Anterior cingulate cortex (tissue), 58 donors: ENCODE measurements around the gene TPSB2.
"Not testable (repeated sequence)": the region's sequence is repeated elsewhere in the genome, so short reads cannot be mapped to it uniquely, and the experiment has no call there.

Experiments
- DNase-seq, 58 donors: peaks; one replicate each; lab custom pipeline; 2025; lab: John Stamatoyannopoulos, UW

The TPSB2 gene

DNA sequence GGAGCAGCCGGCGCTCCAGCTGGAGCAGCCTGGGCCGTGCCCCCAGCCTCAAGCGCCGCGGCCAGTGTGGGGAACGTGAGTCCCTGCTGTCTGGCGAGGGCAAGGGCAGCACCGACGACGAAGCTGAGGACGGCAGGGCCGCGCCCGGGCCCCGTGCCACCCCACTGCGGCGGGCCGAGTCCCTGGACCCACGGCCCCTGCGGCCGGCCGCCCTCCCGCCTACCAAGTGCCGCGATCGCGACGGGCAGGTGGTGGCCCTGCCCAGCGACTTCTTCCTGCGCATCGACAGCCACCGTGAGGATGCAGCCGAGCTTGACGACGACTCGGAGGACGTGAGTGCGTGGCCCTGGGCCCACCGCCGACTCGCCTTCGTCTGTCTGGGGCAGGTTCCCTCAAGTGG, 20.9 kb downstream of the TPSB2 start:
- no peak for DNase-seq

DNA sequence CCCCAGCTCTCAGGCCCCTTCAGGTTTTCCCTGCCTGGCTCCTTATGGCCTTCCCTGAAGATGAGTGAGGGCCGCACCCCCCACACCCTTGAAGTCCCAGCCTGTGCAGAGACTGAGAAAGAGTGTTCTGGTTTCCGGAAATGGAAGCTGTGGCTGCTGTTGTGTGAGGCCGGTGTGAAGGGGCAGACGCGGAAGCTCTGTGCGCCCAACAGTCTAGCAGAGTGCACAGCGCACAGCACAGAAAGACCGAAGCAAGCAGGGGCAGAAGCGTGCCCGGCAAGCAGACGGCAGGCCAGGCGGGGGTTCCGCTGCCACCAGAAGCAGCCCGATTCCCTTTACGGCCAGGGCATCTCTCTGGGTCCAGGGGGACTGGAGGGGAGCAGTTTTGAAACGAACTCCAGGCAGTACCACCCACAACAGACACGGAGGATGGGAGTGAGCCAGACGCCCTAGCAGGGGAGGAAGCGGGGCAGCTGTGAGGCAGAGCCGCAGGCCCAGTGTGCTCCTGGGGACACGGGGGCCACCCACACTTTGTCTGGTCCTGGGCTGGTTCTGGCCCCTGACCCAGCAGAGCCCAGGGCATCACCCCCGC, 21.6 kb downstream of the TPSB2 start:
- no peak for DNase-seq

DNA sequence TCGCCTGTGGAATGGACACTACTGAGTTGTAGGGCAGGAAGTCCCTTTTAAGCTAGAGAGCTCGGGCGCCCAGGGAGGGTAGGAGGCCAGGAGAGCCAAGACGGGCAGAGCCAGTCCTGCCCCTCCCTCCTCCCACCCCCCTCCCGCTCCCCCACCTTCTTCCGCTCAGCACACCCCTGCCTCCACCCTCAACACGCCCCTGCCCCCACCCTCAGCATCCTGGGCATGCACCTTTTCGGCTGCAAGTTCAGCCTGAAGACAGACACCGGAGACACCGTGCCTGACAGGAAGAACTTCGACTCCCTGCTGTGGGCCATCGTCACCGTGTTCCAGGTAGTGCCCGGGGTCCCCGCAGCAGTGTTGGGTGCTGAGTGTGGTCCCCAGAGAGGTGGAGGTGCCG, 23.2 kb downstream of the TPSB2 start:
- no peak for DNase-seq

DNA sequence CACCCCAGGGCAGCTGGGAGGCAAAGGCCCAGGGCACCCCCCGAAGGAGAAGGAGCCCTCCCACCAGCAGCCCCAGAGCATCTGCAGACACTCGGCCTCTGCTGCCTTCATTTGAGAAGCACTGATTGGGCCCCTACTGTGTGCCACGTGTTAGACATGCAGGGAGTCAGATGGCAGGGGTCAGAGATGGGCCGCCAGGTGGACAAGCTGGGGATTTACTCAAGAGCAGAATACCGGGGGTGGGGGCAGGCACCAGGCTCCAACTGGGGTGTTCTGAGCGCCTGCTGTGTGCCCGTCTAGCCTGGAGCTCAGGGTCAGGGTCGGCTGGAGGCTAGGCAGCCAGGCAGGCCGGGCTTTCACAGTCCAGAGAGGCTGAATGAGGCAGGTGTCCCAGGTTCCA, 23.7 kb downstream of the TPSB2 start:
- DNase-seq, result no peak

GRCh38 chr16:1204933-1205332, 25.1 kb downstream of the TPSB2 start:
- no peak for DNase-seq

DNA sequence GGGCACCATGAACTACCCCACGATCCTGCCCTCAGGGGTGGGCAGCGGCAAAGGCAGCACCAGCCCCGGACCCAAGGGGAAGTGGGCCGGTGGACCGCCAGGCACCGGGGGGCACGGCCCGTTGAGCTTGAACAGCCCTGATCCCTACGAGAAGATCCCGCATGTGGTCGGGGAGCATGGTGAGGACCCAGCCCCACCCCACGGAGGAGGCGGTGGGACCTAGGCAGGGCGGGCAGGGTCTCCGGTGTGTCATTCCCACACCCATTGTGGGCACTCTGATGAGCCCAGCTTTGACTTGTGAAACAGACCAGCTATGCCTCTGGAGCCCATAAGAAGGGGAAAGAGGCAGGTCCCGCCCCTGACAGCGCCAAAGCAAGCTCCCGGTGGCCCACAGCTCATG, 27.7 kb downstream of the TPSB2 start:
- no peak for DNase-seq

- no peak for DNase-seq
Measured at GRCh38 chr16:1201444-1201843, 28.5 kb downstream of the TPSB2 start.

GRCh38 chr16:1200014-1200627, 29.9 kb downstream of the TPSB2 start:
- DNase-seq, result no peak

- DNase-seq, result no peak
Measured at GRCh38 chr16:1199347-1200013, 30.5 kb downstream of the TPSB2 start.

DNA sequence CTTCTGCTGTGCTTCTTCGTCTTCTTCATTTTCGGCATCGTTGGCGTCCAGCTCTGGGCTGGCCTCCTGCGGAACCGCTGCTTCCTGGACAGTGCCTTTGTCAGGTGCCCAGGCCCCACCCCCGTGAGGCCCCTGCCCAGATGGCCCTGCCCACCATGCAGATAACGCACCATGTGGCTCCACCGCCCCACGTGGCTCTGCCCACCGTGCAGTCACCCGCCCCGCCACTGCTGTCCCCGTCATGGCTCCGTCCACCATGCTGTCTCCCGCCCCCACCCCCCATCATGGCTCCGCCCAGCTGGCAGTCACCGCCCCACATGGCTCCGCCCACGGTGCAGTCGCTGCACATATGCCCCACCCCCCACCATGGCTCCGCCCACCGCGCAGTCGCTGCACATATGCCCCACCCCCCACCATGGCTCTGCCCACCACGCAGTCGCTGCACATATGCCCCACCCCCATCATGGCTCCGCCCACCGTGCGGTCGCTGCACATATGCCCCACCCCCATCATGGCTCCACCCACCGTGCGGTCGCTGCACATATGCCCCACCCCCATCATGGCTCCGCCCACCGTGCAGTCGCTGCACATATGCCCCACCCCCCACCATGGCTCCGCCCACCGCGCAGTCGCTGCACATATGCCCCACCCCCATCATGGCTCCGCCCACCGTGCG, 31.2 kb downstream of the TPSB2 start:
- DNase-seq, result not testable (repeated sequence)

DNA sequence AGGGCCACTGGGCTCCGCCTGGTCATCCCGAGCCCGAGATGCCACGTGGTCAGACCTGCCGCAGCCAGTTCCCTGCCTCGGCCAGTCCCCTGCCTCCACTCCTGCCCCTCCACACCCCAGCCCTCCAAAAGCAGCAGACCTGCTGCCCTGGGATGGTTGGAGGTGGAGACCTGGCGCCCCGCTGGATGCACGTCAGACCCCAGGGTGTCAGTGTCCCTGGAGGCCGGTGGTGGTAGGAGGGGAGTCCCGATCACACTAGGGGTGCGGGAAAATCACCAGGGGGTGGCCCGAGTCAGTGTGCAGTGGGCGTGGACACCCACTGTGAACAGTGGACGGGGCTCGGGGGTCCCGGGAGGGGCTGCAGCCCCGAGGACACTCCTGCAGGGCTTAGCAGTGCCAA, 31.8 kb downstream of the TPSB2 start:
- no peak for DNase-seq

DNA sequence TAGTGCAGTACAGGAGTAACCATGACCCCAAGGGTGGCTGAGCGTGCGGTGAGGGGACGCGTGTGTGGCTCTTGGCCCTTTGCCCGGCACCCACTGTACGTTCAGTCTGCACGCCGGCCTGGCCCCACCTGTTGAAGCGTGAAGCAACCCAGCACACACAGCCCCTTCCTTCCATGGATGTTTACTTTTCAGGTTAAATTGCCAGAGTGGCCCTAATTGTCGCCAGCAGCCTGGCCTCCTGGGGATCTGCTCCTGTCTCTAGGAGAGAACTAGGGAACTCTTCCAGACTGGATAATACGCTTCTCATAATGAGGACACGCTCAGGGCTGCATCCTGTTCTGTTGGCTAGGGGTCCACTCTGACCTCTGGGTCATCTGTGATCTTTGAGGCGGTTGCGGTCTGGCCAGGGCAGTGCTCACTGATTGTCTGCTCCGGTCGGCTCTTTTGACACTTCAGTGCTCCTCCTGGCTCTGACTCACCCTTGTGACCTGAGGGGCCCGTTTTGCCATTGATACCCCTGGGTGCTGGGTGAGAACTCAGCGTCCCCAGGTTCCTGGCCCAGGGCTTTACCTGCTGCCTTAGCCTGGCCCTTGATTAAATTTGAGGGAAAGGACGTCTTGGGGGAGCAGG, 32.6 kb downstream of the TPSB2 start:
- DNase-seq, result no peak

DNA sequence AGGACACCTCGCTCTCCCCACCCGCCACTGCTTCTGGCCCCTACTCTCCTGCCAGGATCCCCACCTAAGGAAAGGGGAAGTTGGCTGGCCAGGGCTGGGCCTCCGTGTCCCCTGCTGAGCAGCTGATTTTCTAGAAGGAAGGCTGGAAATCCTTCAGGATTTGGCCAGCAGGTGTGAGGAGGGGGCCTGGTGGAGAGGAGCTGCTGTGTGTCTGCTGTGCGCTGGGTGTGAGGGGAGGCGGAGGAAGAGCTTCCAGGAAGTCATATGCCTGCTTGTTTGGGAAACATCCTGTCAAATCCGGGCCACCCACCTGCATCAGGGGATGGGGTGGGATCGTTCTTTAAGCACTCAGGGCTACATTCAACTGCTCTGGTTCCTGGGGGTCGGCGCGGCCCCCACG, 33.5 kb downstream of the TPSB2 start:
- DNase-seq, result no peak

DNA sequence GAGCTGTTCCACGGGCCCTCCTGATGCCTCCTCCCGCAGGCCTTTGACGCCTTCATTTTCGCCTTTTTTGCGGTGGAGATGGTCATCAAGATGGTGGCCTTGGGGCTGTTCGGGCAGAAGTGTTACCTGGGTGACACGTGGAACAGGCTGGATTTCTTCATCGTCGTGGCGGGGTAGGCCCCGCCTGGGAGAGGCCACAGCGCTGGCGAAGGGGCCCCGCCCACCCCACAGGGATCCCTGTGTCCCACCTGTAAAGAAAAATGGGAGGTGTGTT, 34.7 kb downstream of the TPSB2 start:
- no peak for DNase-seq

DNA sequence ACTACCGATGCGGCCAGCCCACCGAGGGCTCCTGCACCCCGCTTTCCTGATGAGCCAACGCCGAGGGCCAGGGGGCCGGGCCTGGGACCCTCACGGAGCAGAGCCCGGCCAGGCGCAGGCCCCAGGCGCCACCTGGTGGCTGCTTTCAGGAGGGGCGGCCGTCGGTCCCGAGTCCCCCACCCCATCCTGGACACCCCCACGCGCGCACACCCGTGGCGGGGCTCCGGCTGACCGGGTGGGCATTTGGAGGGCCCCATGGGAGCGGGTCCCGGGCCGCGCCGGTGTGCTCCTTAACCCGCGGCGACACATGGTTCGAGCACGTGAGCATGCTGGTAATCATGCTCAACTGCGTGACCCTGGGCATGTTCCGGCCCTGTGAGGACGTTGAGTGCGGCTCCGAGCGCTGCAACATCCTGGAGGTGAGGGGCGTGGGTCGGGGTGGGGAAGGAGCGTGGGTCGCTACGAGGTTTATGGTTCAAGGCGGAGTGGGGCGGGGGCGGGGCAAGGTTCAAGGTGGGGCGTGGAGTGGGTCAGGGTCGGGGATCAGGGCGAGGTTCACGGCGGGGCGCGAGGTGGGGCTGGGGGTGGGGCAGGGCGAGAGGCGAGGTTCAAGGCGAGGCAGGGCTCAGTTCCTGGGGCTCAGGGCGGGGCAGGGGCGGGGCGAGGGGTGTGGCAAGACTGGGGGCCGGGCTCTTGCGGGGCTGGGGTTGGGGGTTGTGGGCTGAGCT, 35.2 kb downstream of the TPSB2 start:
- DNase-seq, result peak in 1 of 58 donors; percentile 33

DNA sequence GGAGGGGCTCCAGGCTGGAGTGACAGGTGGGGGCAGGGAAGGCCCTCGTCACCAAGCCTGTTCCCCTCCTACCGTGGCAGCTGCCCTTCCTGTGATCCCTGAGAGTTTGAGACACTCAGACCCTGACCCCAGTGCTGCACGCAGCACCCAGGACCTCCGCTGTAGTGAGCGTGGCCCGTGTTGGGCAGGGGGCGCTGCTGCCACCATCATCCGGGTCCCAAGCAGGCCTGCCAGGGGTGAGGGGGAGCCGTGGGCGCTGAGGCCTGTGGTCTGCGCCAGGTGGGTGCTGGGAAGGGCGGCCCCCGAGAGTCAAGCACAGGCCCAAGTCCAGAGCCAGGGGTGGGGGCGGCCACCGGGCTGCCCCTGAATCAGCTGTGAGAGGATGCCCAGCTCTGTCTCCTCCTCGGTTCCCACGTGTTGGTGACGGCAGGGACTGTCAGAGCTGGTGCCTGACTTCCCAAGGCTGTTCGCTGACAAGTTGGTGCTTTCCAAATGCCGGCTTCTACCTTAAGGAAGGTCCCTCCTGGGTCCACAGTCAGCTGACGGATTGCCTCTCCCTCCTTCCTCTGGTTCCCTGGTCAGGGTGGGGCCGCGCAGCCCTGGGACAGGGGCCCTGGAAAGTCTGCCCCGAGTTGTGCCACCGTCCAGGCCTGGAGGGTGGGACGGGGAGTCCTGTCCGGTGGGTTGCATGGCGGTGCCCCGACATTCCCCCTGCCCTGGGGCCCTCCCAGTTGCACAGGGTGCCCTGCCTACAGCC, 36.0 kb downstream of the TPSB2 start:
- DNase-seq, result peak in 1 of 58 donors; percentile 3

DNA sequence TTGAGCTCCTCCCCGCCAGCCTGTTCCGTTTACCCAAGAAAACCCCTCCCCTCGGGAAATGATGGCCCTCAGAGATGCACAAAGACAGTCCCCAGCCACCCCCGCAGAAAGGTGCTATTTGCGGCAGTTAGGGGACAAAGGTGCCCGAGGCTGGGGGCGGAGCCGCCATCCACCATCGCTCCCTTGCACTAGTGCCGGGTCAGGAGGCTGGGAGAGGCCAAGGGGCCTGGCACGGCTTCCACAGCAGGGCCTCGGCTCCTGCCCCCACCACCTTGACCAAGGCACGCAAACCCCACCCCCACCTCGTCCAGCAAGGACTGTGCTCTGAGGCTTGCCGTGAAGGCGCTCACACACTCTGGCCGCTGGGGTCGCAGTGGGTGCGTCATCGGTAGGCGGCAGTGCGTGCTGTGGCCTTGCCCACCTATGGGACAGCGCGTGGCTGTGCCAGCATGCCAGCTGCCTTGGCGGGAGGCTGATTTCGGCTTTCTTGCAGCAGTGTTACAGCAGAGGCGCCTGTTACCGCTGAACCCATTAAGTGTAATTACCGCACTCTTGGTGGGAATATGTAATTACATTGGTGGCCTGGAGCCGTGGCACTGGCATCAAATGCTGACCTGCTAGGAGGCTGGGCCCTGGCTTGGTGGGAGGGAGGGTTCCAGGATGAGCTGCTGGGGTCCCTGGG, 36.7 kb downstream of the TPSB2 start:
- DNase-seq, result peak in 14 of 58 donors; percentile 5 to 74 (median 21)

DNA sequence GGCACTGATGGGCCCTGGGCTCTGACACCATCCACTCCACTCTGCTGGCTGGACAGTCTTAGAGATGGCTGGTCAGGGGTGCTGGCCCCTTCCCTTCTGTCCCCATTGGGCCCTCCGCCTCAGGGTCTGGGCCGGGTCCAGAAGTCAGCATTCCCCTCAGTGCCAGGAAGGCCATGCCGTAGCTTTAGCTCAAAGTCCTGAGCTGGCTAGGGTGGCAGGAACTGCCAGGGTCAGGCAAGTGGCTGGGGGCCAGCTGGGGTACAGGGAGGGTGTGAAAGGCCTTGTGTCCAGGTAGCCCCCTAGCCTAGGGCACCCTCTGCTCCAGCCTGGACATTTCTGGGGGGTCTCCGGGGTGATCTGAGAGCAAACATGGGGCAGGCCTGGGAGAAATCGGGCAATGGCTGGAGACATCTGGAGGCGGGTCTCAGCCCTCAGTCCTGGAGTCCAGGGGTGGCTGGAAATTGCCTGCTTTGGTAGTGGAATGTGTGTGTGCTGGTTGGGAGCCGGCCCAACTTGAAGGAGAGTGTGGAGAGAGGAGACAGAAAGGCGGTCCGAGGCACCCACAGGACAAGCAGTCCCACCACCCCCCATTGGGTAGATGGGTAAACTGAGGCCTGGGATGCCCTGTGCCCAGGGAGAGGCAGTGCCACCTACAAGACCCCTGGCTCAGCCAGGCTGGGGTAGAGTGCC, 37.5 kb downstream of the TPSB2 start:
- no peak for DNase-seq

DNA sequence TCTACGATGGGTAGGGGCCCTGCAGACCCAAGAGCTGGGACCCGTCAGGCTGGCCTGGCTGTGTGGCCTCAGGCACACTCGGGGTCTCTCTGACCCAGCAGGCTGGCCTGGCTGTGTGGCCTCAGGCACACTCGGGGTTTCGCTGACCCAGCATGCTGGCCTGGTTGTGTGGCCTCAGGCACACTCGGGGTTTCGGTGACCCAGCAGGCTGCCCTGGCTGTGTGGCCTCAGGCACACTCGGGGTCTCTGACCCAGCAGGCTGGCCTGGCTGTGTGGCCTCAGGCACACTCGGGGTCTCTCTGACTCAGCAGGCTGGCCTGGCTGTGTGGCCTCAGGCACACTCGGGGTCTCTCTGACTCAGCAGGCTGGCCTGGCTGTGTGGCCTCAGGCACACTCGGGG, 39.2 kb downstream of the TPSB2 start:
- not testable (repeated sequence) for DNase-seq
